GM19467 (cell line): ENCODE data around the gene KIF3C.
"Not testable (repeated sequence)": the region's sequence is repeated elsewhere in the genome, so short reads cannot be mapped to it uniquely, and the experiment has no call there.

ENCODE experiments used
- ATAC-seq: cut with Tn5 transposase; IDR thresholded peaks from one replicate; pipeline ENCODE4 v1.9.1; 2021; ENCODE audit warnings: mild to moderate bottlenecking, moderate library complexity; ENCODE audit not compliant: unreplicated experiment

The KIF3C gene

GRCh38 chr2:25920786-25921415, 61.4 kb downstream of the KIF3C start:
- no peak for ATAC-seq

GRCh38 chr2:25920336-25920735, 62.0 kb downstream of the KIF3C start:
- ATAC-seq = no peak

- no peak for ATAC-seq
Measured at GRCh38 chr2:25917832-25918231, 64.5 kb downstream of the KIF3C start.

- ATAC-seq = not testable (repeated sequence)
Measured at GRCh38 chr2:25917411-25917810, 64.9 kb downstream of the KIF3C start.

GRCh38 chr2:25915944-25916772, 66.1 kb downstream of the KIF3C start:
- ATAC-seq = not testable (repeated sequence)

- ATAC-seq = not testable (repeated sequence)
Measured at GRCh38 chr2:25915411-25915810, 66.9 kb downstream of the KIF3C start.

- ATAC-seq = not testable (repeated sequence)
Measured at GRCh38 chr2:25913696-25913973, 68.7 kb downstream of the KIF3C start.

GRCh38 chr2:25912851-25913695, 69.2 kb downstream of the KIF3C start:
- ATAC-seq = no peak

- ATAC-seq = not testable (repeated sequence)
Measured at GRCh38 chr2:25909574-25909973, 72.7 kb downstream of the KIF3C start.

GRCh38 chr2:25905126-25905525, 77.2 kb downstream of the KIF3C start:
- no peak for ATAC-seq

GRCh38 chr2:25903216-25903776, 79.0 kb downstream of the KIF3C start:
- no peak for ATAC-seq

- ATAC-seq = no peak
Measured at GRCh38 chr2:25899404-25899970, 82.8 kb downstream of the KIF3C start.

- ATAC-seq = no peak
Measured at GRCh38 chr2:25897506-25897905, 84.8 kb downstream of the KIF3C start.

- ATAC-seq = not testable (repeated sequence)
Measured at GRCh38 chr2:25896308-25896707, 86.0 kb downstream of the KIF3C start.

GRCh38 chr2:25895610-25896009, 86.7 kb downstream of the KIF3C start:
- no peak for ATAC-seq

GRCh38 chr2:25895018-25895417, 87.3 kb downstream of the KIF3C start:
- ATAC-seq = no peak

- ATAC-seq = no peak
Measured at GRCh38 chr2:25894135-25894830, 88.0 kb downstream of the KIF3C start.

GRCh38 chr2:25891672-25892071, 90.6 kb downstream of the KIF3C start:
- ATAC-seq = no peak

- no peak for ATAC-seq
Measured at GRCh38 chr2:25887624-25888242, 94.6 kb downstream of the KIF3C start.

- ATAC-seq = no peak
Measured at GRCh38 chr2:25885933-25886332, 96.4 kb downstream of the KIF3C start.
